ENCODE data around the gene RBBP6.

The RBBP6 gene

GRCh38 chr16:24518498-24518897 is 20.9 kb upstream of the RBBP6 start:
- Mint-ChIP-seq H3K27me3 (ENCODE audit: low read depth) (peaks cover 18% of the 10 kb centered on the region), H3K36me3 (ENCODE audit: low read depth) (no peaks in the 10 kb centered on the region), H3K4me1 (peaks cover 6% of the 10 kb centered on the region), H3K4me3 (no peak overlapping the region), H3K9me3 (no peaks in the 10 kb centered on the region), H3K27ac (no peak overlapping the region)
- TF ChIP-seq CTCF (IDR thresholded peaks at IDR 0.05; ENCODE audit: unreplicated experiment in 3 of 3), result no peak

- no peak overlapping the region for H3K27ac Mint-ChIP-seq
- peaks cover 5% of the 10 kb centered on the region for H3K27me3 Mint-ChIP-seq (ENCODE audit: low read depth)
- H3K4me1 Mint-ChIP-seq, result peaks cover 6% of the 10 kb centered on the region
- no peaks in the 10 kb centered on the region for H3K9me3 Mint-ChIP-seq
- no peak for TF ChIP-seq CTCF (IDR thresholded peaks at IDR 0.05; ENCODE audit: unreplicated experiment in 3 of 3)
- H3K4me3 Mint-ChIP-seq, result no peak overlapping the region
- no peaks in the 10 kb centered on the region for H3K36me3 Mint-ChIP-seq (ENCODE audit: low read depth)
Observed at GRCh38 chr16:24520983-24521382, 18.4 kb upstream of the RBBP6 start.

GRCh38 chr16:24522751-24523150 is 16.6 kb upstream of the RBBP6 start:
- no peak overlapping the region for H3K4me3 Mint-ChIP-seq
- no peak overlapping the region for H3K27ac Mint-ChIP-seq
- no peaks in the 10 kb centered on the region for H3K36me3 Mint-ChIP-seq (ENCODE audit: low read depth)
- no peaks in the 10 kb centered on the region for H3K4me1 Mint-ChIP-seq
- no peaks in the 10 kb centered on the region for H3K27me3 Mint-ChIP-seq (ENCODE audit: low read depth)
- no peak for TF ChIP-seq CTCF (IDR thresholded peaks at IDR 0.05; ENCODE audit: unreplicated experiment in 3 of 3)
- H3K9me3 Mint-ChIP-seq, result no peaks in the 10 kb centered on the region

GRCh38 chr16:24523569-24523968 is 15.8 kb upstream of the RBBP6 start:
- Mint-ChIP-seq H3K4me3 (no peak overlapping the region), H3K27me3 (ENCODE audit: low read depth) (no peaks in the 10 kb centered on the region), H3K27ac (no peak overlapping the region), H3K36me3 (ENCODE audit: low read depth) (no peaks in the 10 kb centered on the region), H3K4me1 (no peaks in the 10 kb centered on the region), H3K9me3 (no peaks in the 10 kb centered on the region)
- TF ChIP-seq CTCF (IDR thresholded peaks at IDR 0.05; ENCODE audit: unreplicated experiment in 3 of 3), result no peak

- TF ChIP-seq CTCF (IDR thresholded peaks at IDR 0.05; ENCODE audit: unreplicated experiment in 3 of 3), result no peak
- Mint-ChIP-seq H3K27me3 (ENCODE audit: low read depth) (no peaks in the 10 kb centered on the region), H3K27ac (no peak overlapping the region), H3K4me3 (no peak overlapping the region), H3K9me3 (no peaks in the 10 kb centered on the region), H3K4me1 (no peaks in the 10 kb centered on the region), H3K36me3 (ENCODE audit: low read depth) (no peaks in the 10 kb centered on the region)
Observed at GRCh38 chr16:24524855-24525677, 14.3 kb upstream of the RBBP6 start.

- no peak overlapping the region for H3K4me3 Mint-ChIP-seq
- H3K36me3 Mint-ChIP-seq (ENCODE audit: low read depth), result no peaks in the 10 kb centered on the region
- TF ChIP-seq CTCF (IDR thresholded peaks at IDR 0.05; ENCODE audit: unreplicated experiment in 3 of 3), result no peak
- H3K9me3 Mint-ChIP-seq, result no peaks in the 10 kb centered on the region
- no peak overlapping the region for H3K27ac Mint-ChIP-seq
- no peaks in the 10 kb centered on the region for H3K4me1 Mint-ChIP-seq
- no peaks in the 10 kb centered on the region for H3K27me3 Mint-ChIP-seq (ENCODE audit: low read depth)
Observed at GRCh38 chr16:24525970-24526559, 13.3 kb upstream of the RBBP6 start.
